Measurements from ENCODE around the gene SHANK2.

GRCh38 chr11:71285111-71285510, 32.7 kb upstream of the SHANK2 start:
- TF ChIP-seq, protein P1, sequence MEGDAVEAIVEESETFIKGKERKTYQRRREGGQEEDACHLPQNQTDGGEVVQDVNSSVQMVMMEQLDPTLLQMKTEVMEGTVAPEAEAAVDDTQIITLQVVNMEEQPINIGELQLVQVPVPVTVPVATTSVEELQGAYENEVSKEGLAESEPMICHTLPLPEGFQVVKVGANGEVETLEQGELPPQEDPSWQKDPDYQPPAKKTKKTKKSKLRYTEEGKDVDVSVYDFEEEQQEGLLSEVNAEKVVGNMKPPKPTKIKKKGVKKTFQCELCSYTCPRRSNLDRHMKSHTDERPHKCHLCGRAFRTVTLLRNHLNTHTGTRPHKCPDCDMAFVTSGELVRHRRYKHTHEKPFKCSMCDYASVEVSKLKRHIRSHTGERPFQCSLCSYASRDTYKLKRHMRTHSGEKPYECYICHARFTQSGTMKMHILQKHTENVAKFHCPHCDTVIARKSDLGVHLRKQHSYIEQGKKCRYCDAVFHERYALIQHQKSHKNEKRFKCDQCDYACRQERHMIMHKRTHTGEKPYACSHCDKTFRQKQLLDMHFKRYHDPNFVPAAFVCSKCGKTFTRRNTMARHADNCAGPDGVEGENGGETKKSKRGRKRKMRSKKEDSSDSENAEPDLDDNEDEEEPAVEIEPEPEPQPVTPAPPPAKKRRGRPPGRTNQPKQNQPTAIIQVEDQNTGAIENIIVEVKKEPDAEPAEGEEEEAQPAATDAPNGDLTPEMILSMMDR (IDR thresholded peaks at IDR 0.05), result no peak
- TF ChIP-seq POLR2A (IDR thresholded peaks at IDR 0.05), result no peak
